Kidney (tissue), 14 donors: ENCODE data around the gene NINJ2. TPM values are rescaled to one million over a fixed set of nuclear protein-coding genes. Genes with fewer than 3 reads are reported as not detected.

Source experiments
- DNase-seq, 5 donors: peaks; one replicate each; pipeline ENCODE4 v3.0.0-alpha.2; 2013 to 2020
- FAIRE-seq: peaks from 2 replicates; lab custom pipeline; 2012; peaks lifted over from hg19 to GRCh38; lab: Jason Lieb, UNC
- H3K27ac ChIP-seq, 2 donors: one replicate each; pipeline ENCODE4 v1.7.0; 2013; ENCODE audit warnings: low read depth in 2 of 2, low read length in 2 of 2, inconsistent platforms in 1 of 2
- H3K27me3 ChIP-seq: one replicate; pipeline ENCODE4 v1.7.1; 2013; ENCODE audit warnings: low read length, inconsistent platforms; ENCODE audit not compliant: control insufficient read depth, insufficient read depth
- H3K36me3 ChIP-seq, 3 donors: one replicate each; pipeline versions ENCODE4 v1.7.0 to v1.7.1; 2013; ENCODE audit warnings: low read length in 3 of 3, control low read depth in 1 of 3, inconsistent platforms in 1 of 3; ENCODE audit not compliant: insufficient read depth in 3 of 3, control insufficient read depth in 2 of 3
- H3K4me1 ChIP-seq, 3 donors: one replicate each; pipeline versions ENCODE4 v1.7.0 to v1.7.1; 2013; ENCODE audit warnings: low read length in 3 of 3, inconsistent platforms in 1 of 3, low read depth in 1 of 3; ENCODE audit not compliant: control insufficient read depth in 2 of 3, insufficient read depth in 2 of 3
- H3K4me3 ChIP-seq, 3 donors: one replicate each; pipeline versions ENCODE4 v1.7.0 to v1.8.1; 2013; ENCODE audit warnings: low read length in 3 of 3, control low read depth in 1 of 3, inconsistent platforms in 1 of 3
- H3K9ac ChIP-seq, 3 donors: one replicate each; pipeline versions ENCODE4 v1.7.0 to v1.7.1; 2013; ENCODE audit warnings: low read length in 3 of 3, control low read depth in 1 of 3, inconsistent platforms in 1 of 3
- H3K9me3 ChIP-seq, 3 donors: one replicate each; pipeline versions ENCODE4 v1.7.0 to v1.7.1; 2013; ENCODE audit warnings: low read length in 3 of 3, control low read depth in 1 of 3, inconsistent platforms in 1 of 3; ENCODE audit not compliant: control insufficient read depth in 2 of 3, insufficient read depth in 1 of 3
- intact Hi-C: fragments of 100-400 bp; cut with DNase I; formaldehyde crosslinking; loops from one replicate; pipeline ENCODE4 v1.11.1; 2022
- polyA plus RNA-seq: library from polyadenylated mRNA; stranded (reverse); fragments of 350-450 nt; fragmentation: Illumina TruSeq; extraction: RNeasy Lipid Tissue Mini Kit (QIAGEN cat#74804); gene quantifications from one replicate; pipeline ENCODE4 v1.2.3, GENCODE V29; 2014; ENCODE audit warnings: low read depth, low replicate concordance; ENCODE audit not compliant: insufficient read depth
- total RNA-seq: library from RNA; stranded (reverse); fragmentation: NEBNext Ultra II Directional; extraction: Animal tissue kit (Norgen Biotek cat#: 25700); gene quantifications from one replicate; pipeline ENCODE4 v1.2.1, GENCODE V29; 2021
- TF ChIP-seq, protein P1 (sequence below): IDR thresholded peaks from 3 replicates; pipeline ENCODE4 v1.5.1; 2012; ENCODE audit warnings: mild to moderate bottlenecking, moderate library complexity, borderline replicate concordance; ENCODE audit not compliant: insufficient read depth; ENCODE audit errors: extremely low read depth
- donor health status: control.
- donor health status: control.
- donor health status: control.
- donor health status: control.
- donor health status: control.
- donor health status: DM: yes; HTN: yes; CAD: no.
- donor health status: Normal renal cell carcinoma (clear cell type).

Gene NINJ2
- total and polyA plus RNA-seq, 2 donors from 2014 or later: 0.69 to 2.8 TPM

- H3K27me3 ChIP-seq: no peaks in the 10 kb centered on the region
- H3K4me3 ChIP-seq: no peak overlapping the region
- intact Hi-C loops: no loop called here
- no peaks in the 10 kb centered on the region for H3K9me3 ChIP-seq
- no peak overlapping the region for H3K9ac ChIP-seq
- H3K36me3 ChIP-seq: no peaks in the 10 kb centered on the region
- peaks cover 0 to 10% (median 5%) of the 10 kb centered on the region in 3 donors for H3K4me1 ChIP-seq
- no peak overlapping the region for H3K27ac ChIP-seq
- no peak for FAIRE-seq
- TF ChIP-seq, protein P1, sequence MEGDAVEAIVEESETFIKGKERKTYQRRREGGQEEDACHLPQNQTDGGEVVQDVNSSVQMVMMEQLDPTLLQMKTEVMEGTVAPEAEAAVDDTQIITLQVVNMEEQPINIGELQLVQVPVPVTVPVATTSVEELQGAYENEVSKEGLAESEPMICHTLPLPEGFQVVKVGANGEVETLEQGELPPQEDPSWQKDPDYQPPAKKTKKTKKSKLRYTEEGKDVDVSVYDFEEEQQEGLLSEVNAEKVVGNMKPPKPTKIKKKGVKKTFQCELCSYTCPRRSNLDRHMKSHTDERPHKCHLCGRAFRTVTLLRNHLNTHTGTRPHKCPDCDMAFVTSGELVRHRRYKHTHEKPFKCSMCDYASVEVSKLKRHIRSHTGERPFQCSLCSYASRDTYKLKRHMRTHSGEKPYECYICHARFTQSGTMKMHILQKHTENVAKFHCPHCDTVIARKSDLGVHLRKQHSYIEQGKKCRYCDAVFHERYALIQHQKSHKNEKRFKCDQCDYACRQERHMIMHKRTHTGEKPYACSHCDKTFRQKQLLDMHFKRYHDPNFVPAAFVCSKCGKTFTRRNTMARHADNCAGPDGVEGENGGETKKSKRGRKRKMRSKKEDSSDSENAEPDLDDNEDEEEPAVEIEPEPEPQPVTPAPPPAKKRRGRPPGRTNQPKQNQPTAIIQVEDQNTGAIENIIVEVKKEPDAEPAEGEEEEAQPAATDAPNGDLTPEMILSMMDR: no peak
- DNase-seq: no peak
These were observed 51.5 kb downstream of the NINJ2 start for GRCh38 chr12:611721-612120.

DNA sequence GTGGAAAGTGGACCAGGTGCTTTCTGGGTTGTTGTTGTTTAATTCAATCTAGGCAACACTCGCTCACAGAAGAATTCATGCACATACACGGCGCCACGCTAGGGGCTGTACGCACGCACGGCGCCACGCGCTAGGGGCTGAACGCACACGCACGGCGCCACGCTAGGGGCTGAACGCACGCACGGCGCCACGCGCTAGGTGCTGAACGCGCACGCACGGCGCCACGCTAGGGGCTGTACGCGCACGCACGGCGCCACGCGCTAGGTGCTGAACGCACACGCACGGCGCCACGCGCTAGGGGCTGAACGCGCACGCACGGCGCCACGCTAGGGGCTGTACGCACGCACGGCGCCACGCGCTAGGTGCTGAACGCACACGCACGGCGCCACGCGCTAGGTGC, 54.3 kb downstream of the NINJ2 start:
- Histone ChIP-seq H3K27me3 (no peaks in the 10 kb centered on the region), H3K9me3 (no peaks in the 10 kb centered on the region), H3K36me3 (no peaks in the 10 kb centered on the region), H3K27ac (no peak overlapping the region), H3K9ac (no peak overlapping the region), H3K4me1 (peaks cover 0 to 10% (median 5%) of the 10 kb centered on the region in 3 donors), H3K4me3 (no peak overlapping the region)
- intact Hi-C loops: no loop called here
- TF ChIP-seq, protein P1: no peak
- FAIRE-seq (no peak), DNase-seq (peak in 1 of 5 donors; percentile 13)

DNA sequence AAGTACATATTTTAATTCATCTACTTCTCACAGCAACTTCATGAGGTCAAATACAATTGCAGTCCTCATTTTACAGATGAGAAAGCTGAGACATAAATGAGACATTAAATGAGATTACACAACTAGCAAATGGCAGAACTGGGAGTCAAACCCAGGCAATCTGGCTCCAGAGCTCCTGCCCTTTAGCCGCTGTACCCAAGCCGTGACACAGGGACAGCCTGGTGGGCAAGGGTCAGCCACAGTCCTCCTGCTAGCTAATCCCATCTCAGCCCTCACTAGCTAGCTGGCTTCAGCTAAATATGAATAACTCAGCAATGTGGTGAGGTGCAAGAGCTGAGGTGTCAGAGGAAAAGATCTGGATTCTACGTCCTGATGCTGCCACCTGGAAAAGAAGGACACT, 54.8 kb downstream of the NINJ2 start:
- intact Hi-C loops: no loop called here
- no peaks in the 10 kb centered on the region for H3K27me3 ChIP-seq
- peaks cover 0 to 10% (median 5%) of the 10 kb centered on the region in 3 donors for H3K4me1 ChIP-seq
- H3K9ac ChIP-seq: no peak overlapping the region
- no peak overlapping the region for H3K27ac ChIP-seq
- H3K4me3 ChIP-seq: no peak overlapping the region
- no peaks in the 10 kb centered on the region for H3K36me3 ChIP-seq
- TF ChIP-seq, protein P1: no peak
- no peak for FAIRE-seq
- DNase-seq: peak in 1 of 5 donors; percentile 15
- H3K9me3 ChIP-seq: no peaks in the 10 kb centered on the region

- no peak overlapping the region for H3K4me3 ChIP-seq
- intact Hi-C loops: no loop called here
- no peaks in the 10 kb centered on the region for H3K36me3 ChIP-seq
- H3K9me3 ChIP-seq: no peaks in the 10 kb centered on the region
- no peak overlapping the region for H3K9ac ChIP-seq
- FAIRE-seq: no peak
- TF ChIP-seq, protein P1: no peak
- H3K4me1 ChIP-seq: peaks cover 0 to 10% (median 5%) of the 10 kb centered on the region in 3 donors
- DNase-seq: peak in 2 of 5 donors; percentile 65
- no peaks in the 10 kb centered on the region for H3K27me3 ChIP-seq
- peak overlapping the region in 1 of 2 donors; percentile 27 for H3K27ac ChIP-seq
These were observed 55.7 kb downstream of the NINJ2 start for GRCh38 chr12:607541-608001.
